ENCODE results near the gene CSF3.
A peak's percentile ranks its signal among the peaks of the same experiment; 100 is the strongest.

CSF3 gene

GRCh38 chr17:40041196-40041595, 26.0 kb downstream of the CSF3 start:
- DNase-seq (ENCODE audit: low read depth) = no peak
- no peak for TF ChIP-seq CTCF (conservative IDR thresholded peaks at IDR 0.05; ENCODE audit: low read length)
- H3K4me3 ChIP-seq (ENCODE audit: low read length) = no peak overlapping the region

GRCh38 chr17:40056379-40057015, 41.3 kb downstream of the CSF3 start:
- no peak for DNase-seq (ENCODE audit: low read depth)
- no peak for TF ChIP-seq CTCF (conservative IDR thresholded peaks at IDR 0.05; ENCODE audit: low read length)

GRCh38 chr17:40058186-40058784, 43.0 kb downstream of the CSF3 start:
- no peak for TF ChIP-seq CTCF (conservative IDR thresholded peaks at IDR 0.05; ENCODE audit: low read length)
- H3K4me3 ChIP-seq (ENCODE audit: low read length) = no peak overlapping the region; the same call in 1 of the 2 replicates
- DNase-seq (ENCODE audit: low read depth) = peak; percentile 60

More at GRCh38 chr17:40056379-40057015, 41.3 kb downstream of the CSF3 start:
- H3K4me3 ChIP-seq (ENCODE audit: low read length) = no peak overlapping the region

GRCh38 chr17:40058865-40059264, 43.6 kb downstream of the CSF3 start:
- H3K4me3 ChIP-seq (ENCODE audit: low read length) = no peak overlapping the region
- no peak for TF ChIP-seq CTCF (conservative IDR thresholded peaks at IDR 0.05; ENCODE audit: low read length)
- DNase-seq (ENCODE audit: low read depth) = no peak

- TF ChIP-seq CTCF (conservative IDR thresholded peaks at IDR 0.05; ENCODE audit: low read length) = no peak
- H3K4me3 ChIP-seq (ENCODE audit: low read length) = no peak overlapping the region
Observed at GRCh38 chr17:40059729-40060475, 44.7 kb downstream of the CSF3 start.

GRCh38 chr17:40060887-40061608, 45.8 kb downstream of the CSF3 start:
- no peak for TF ChIP-seq CTCF (conservative IDR thresholded peaks at IDR 0.05; ENCODE audit: low read length)
- no peak for DNase-seq (ENCODE audit: low read depth)
- H3K4me3 ChIP-seq (ENCODE audit: low read length) = no peak overlapping the region

More at GRCh38 chr17:40059729-40060475, 44.7 kb downstream of the CSF3 start:
- no peak for DNase-seq (ENCODE audit: low read depth)

Data from AG10803 (cell line).